CD4-positive, alpha-beta T cell treated with Interleukin-15 for 4 hours (primary cell): ENCODE results near the gene C1QL2.

Experiments used
- DNase-seq: peaks from one replicate; pipeline ENCODE4 v3.0.0-alpha.2; 2020; ENCODE audit warnings: low spot score

Gene C1QL2

DNA sequence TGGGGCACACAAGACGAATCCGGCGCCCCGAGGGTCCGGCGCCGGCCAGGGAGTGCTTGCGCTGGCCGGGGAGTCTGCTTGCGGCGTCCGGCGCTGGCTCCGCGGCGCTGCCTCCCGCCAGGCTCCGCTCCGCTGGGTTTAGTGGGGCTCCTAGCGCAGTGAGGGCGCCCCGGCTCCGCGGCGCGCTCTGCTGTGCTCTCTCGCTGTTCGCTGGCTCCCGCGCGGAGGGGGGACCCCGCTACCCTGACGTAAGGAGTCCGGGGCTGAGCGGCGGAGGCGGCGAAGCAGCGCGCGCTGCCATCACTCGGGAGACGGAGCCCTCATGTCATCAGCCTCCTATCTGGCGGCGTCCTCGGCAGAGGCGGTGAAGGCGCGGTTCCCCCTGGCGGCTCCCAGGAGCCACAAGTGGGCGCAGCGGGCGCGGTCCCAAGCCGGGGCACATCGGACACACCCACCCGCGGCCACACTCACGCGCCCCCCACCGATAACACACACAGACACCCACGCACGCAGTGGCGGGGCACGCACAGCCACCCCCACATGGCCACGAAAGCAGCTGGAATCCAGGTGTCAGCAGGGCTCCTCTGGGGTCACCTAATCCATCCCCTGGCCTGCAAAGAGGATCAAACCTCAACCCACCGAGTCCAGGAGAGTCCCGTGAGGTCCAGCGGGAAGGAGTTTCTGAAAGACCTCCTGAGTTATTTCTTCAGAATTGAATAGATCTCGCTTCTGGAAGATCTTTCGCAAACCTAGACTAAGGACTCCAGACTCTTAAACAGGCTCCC lies at the start of gene C1QL2:
Gene C1QL2, minus strand, starts transcription at position 189 of the 785 bp plus-strand sequence. CDS start 482 bp downstream, outside the sequence.
- no peak for DNase-seq

DNA sequence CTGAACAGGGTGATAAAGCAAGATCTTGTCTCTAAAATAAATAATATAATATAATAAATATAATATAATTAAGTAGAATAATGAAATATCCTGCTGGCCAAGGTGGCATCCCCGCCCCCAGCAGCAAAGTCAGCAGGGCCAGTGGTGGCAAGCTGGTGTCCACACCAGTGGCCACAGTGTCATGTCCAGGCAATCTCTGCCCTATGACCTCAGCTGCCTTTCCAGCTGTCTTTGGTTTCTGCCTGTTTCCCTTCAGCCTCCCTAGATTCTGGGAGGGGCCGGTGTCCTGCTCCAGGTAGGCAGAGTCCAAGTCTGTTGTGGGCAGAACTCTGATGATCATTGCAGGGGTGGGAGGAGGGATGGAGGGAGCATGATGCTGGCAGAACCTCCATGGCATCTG lies 48.9 kb upstream of the C1QL2 start:
- DNase-seq = no peak

DNA sequence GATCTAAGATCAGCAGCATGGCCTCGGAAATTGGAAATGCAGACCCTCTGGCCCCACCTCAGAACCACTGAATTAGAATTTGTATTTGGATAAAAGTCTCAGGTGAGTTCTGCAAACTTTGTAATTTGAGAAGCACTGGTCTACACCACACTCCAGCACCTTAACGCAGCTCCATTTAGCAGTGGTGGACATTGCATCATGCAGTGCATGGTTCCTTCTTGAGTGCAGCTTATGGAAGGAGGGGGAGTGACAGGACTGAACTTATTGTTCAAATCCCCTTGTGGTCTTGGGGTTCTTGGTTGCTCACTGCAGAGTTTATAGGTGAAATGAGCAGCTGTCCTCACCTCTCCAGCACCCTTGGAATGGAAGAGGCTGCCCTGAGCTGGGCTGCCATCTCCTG lies 47.6 kb upstream of the C1QL2 start:
- no peak for DNase-seq

DNA sequence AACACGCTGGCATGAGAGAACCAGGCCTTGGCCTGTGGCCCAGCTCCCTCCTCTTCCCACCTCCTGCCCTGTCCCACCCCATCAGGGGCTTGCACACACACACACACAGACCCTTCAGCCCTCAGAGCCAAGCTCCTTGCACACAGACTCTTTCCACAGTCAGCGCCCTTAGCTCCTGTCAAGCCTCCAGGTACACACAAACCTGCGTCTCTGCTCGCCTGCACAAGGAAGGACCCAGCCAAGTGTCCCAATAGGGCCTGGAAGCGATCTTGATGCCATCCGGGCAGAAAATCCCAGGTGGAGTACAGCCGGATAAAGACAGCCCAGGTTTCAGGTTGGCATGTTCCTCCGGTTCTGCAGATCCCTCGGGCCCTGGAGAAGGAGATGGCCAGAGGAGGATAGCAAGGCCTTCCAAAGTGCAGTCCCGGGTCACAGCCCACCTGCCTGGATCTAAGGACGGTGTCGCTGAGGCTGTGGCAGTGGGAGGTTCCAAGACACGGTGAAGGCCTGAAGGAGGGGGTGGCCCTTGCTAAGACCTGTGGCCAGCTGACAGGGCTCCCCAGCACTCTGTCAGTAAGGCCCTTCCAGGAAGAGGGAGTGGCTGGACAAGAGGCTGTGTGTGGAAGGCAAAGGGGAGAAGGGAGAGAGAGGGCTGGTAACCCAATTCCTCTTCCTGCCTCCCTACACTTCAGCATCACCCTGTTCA lies 46.6 kb upstream of the C1QL2 start:
- DNase-seq = no peak

DNA sequence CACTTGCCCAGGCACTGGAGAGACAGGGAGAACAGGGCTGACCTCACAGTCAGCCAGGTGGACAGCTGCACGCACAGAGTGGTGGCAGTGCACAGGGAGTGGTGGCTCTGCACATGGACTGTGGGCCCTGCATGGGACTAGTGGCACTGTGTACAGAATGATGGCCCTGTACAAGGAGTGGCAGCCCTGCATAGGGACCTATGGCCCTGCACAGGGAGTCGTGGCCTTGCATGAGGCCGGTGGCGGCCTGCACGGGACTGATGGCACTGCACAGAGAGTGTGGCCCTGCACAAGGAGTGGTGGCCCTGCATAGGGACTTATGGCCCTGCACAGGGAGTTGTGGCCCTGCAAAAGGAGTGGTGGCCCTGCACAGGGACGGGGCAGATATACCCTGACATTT lies 46.0 kb upstream of the C1QL2 start:
- no peak for DNase-seq

DNA sequence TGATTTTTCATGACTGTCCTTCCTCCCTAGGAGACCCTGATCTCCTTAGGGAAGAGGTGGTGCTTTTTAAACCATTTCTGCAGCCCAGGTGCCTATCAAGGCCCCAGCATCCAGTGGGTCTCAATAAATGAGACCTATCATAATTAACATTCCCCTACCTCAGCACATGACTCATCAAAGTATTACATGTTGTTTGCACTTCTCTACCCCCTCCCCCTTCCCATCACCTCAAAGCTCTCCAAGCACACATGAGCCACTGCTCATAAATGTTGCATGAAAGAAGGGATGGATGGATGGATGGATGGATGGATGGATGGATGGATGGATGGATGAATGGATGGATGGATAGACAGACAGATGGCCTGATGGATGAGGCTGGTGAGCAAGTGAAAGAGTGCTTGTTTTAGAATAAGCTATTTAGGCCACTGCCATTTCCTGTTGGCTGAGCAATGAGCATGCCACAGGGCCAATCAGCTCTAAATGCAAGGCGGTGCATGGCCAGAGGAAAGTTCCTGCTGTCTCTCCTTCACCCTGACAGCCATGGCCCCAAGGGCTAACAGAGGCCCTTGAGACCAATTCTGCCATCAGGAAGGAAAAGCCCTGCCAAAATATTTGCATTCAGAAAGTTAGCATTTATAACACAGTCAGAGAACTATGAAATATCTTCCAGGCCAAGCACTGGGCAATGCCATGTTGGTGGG lies 44.2 kb upstream of the C1QL2 start:
- no peak for DNase-seq

DNA sequence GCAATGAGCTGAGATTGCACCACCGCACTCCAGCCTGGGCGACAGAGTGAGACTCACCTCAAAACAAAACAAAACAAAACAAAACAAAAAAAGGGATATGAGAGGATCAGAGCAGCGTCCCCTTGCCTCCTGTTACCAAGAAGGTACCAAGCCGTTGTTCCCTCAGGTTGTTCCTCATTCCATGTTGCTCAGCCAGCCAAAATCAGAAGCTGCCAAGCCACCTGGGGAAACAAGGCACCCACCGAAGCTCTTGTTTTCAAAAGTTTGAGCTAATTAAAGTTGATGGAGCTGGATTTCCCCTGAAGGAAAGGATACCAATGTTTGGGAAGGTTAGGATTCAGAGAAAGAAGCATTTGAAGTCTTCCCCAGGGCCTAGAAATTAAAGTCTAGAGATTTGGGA lies 43.3 kb upstream of the C1QL2 start:
- no peak for DNase-seq

DNA sequence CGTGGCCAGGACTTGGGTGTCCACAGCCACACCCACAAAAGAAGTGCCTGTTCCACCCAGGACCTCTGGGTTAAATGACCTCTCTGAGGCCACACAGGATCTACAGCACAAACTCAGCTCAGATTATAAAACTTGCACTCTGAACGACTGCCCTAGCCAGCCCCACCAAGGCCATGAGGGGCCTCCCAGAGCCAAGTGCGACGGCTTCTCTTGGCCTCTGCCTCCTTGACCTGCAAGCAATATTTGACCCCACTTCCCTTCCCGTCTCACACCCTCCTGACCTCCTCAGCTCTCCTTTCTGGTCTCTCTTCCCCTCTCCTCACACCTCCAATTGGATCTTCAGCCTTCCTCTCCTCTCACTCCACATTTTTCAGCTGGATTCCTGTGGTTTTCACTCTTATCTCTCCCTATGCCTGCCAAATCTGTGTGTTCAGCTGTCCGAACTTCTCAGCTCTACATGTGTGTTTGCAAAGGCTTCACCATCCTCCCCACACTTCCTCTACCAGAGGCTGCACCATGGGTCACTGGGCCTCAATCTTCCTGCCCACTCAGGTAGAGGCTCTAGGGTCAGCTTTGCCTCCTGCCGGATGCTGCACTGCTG lies 39.8 kb upstream of the C1QL2 start:
- no peak for DNase-seq

DNA sequence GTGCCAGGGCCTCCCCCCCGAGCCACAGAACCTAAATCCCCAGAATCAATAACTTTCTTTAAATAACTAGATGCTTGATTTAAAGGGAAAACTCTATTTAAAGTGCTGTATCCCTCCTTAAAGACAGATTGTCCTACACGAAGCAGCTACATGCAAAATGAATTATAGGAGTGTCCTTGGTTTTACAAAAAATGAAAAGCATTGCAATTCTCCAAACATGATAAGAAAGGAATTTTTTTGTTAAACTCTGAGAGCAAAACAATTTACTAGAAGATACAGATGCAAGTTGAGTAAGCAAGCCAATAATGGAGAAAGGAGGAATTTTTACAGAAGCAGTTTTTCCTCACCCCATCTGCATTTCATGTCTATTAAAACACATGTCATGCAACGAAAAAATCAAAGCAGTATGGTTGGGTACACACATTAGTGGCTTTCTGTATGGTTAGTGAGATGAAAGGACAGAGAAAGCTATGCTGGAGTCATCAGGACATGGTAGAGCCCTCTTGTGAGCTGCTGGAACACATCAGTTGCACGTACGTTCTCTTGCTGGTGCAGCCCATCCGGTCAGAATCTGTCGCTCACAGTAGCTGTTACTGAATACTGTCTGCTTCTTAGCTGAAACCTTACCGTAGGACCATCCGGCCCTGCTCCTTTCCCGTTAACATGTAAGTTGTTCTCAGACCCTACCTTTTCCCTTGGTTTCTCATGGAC lies 39.1 kb upstream of the C1QL2 start:
- DNase-seq = no peak

DNA sequence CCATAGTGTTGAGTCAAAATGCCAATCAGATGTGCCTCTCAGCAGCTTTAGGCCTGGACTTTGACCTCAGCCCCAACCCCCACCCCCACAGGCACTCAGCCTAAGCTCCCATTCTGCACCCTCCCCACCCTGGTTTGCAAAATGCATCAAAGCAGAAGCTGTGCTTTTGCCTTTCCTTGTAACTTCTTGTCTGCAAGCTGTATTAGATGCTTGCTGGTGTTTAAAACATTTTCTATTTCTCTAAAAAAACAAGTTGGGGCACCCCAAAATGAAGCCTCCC lies 38.5 kb upstream of the C1QL2 start:
- no peak for DNase-seq

DNA sequence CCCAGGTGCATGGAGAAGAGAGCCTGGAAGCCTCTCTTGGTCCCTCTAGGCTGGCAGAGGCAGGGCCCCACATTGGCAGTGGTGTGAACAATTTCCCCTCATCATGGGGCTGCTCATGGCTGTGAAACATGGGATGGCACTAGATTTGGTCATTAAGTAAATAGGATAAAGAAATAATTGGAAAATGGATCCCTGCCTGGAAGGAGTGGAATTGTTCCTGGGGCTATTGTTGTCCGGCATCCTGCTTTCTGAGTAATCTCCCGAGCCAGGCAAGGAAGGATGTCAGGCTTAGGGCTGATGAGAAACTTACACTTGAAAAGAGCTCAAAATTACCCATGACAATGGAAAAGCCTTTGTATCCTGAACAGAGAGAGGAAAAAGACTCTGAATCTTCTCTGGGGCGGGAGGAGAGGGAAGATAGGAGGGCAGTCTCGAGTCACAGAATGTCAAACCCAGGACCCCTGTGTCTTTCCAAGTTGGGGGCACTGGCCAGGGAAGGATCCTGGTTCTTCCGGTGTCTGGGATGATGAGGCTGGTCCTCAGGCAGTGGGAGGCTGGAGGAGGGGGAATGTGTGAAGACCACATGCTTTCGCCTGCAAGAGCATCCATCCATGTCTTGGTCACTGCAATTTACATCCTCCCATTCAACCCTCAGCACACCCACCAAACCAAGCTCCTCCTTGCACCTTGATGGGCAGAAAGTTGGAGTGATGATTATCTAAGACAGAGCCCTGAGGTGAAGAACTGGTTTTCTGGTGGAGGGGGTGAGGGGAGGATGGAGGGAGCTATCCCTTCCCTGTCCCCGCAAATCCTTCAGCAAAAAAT lies 38.0 kb upstream of the C1QL2 start:
- DNase-seq = no peak

DNA sequence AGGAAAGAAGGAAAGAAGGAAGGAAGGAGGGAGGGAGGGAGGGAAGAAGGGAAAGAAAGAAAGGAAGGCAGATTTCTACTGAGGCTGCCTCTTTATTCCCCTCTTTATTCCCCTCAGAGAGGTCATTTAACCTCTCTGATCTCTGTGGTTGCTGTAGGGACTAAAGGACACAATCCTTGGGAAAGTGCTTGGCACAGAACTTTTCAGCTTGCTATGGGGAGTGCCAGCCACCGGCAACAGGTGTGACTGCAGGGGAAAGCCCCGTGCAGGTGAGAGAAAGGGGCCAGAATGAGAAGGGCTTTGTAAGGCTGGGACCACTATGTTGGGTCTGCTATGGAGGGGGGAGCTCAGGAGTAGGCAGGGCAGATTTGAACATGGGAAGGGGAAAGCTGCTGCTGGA lies 37.3 kb upstream of the C1QL2 start:
- DNase-seq = no peak

DNA sequence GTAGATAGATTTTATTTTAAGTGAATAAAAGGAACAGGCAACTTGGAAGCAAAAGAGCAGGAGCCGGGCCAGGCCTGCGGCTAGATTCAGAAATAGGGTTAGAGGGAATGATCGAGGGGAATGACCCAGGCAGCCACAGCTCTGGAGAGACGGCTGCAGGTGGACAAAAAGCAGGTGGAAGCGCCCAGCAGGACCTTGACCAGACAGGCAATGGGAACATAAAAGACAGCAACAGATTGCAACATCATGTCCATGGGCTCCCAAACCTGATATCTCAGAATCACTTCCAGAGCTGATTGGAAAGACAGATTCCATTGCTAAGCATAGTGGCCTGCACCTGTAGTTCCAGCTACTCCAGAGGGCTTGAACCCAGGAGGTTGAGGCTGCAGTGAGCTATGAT lies 36.5 kb upstream of the C1QL2 start:
- DNase-seq = no peak

DNA sequence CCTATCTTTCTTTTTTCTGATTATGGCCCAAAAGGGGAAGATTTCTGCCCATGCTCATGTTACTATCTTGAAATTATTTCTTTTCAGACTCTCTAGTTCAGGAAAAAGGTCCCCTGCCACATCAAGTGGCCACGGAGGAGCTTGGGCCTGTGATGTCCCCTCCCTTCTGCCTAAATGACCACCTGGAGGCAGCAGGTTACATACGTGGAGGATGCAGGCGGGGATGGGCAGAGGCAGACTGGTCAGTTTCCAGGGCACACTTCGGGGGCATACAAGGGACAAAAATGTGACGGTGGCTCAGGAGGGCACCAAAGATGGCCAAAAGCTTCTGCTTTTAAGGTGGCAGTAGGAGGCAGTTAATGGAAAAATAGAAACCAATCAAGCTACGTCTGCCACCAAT lies 34.3 kb upstream of the C1QL2 start:
- no peak for DNase-seq

DNA sequence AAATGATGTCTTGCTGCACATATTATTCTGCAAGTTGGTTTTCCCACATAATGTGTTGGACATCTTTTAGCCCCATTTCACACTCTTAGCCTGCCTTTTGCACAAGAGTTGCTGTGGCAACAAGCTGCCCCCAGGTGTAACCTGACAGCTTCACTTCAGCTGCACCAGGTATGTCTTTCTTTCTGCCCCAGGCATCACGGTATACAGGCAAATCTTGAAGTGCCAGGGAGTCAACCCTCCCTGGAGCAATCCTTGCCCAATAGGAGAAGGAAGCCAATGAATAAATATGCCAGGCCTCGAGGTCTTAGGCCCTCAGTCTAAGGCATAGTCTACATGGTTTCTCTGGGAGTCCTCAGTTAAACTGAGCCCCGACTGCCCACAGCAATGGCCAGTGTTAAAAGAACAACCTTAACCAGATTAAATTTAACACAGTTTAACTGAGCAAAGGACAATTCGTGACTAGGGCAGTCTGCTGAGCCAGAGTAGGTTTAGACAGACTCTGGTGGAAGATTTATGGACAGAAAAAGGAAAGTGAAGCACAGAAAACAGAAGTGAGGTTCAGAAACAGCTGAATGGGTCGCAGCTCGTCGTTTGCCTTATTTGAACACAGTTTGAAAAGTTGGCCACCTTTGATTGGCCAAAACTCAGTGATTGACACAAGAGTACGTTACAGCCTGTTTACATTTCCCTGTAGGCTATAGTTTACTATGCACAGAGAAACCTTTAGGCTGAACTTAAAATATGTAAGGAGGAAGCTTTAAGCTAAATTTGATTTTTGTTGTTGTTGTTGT lies 32.0 kb upstream of the C1QL2 start:
- no peak for DNase-seq

DNA sequence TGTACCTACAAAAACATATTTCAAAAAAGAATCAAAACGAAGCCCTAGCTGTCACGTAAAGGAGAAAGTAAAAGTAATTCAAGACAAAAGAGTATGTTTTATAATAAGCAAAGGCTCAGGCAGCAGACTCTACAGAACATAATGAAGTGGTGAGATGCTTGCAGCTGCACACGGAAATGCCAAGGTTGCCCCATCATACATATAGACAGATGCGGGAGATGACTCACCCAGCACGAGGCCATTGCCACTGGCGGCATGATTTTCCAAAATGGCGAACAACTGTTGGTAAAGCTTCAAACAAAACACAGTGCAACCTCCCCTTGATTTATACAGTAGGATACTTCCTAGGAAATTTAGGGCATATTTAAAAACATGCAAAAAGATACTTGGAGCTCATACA lies 26.0 kb upstream of the C1QL2 start:
- DNase-seq = no peak

DNA sequence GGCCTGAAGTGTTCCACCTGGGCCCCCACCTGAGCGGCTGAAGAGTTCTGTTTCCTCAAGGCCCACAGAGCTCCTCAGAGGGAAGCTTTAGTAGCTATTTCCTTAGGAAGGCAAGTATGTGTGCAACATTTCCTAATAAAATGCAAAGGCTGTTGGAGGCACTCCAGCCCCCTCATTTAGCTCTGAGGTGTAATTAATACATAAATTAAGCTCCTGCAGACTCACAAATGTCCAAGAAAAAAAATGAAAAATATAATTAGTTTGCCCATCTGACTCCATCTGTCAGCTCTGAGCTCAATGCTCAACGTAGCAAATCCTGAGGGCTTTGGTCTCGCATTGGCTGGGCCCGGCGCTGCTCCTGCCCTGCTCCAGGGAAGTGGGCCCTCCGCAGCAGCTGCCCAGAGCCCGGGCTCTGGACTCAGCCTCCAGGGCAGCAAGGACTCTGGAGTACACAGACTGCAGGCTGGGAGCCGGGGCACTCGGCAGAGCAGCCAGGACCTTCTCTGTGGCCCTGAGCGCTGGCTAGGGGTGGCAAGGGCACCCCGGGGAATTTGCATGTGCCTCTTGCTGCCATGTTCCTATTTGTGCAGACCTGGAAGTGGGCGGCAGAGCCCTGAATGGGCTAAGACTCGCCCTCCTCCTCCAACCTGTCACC lies 23.4 kb upstream of the C1QL2 start:
- no peak for DNase-seq

DNA sequence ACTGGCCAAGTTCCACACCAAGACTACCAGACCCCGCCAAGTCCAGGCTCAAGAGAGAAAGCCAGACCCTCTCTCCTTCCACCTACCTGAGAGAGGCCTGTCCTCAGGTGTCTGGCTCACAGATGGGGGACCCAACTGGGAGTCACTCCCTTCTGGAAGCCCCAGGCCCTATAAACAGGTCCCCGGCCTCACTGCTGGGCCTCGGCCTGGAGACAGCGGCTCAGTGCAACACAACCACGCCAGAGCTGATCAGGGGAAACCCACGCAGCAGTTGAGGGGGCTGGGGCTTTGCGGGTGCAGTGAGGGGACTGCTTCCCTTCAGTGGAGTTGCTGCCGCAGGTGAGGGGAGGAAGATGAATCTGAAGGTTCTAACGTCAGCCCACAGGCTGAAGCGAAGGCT lies 22.8 kb upstream of the C1QL2 start:
- no peak for DNase-seq

DNA sequence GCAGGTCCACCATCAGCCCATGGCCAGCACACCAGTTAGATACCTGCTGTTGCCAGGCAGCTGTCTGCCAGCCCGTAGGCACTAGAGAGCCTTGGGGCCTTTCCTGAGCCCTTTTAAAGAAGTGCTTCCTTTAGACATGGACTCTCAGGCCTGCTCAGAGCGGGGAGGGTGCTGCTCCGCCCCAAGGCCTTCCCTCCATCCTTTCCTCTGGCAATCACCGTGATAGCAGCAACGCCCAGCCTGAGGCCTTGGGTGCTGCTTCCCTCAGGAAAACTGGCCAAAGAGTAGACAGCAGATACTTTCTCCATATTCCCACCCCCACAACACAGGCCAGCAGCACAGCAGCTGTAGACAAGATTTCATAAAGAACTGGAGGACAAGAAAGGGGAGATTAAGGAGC lies 22.3 kb upstream of the C1QL2 start:
- DNase-seq = no peak

DNA sequence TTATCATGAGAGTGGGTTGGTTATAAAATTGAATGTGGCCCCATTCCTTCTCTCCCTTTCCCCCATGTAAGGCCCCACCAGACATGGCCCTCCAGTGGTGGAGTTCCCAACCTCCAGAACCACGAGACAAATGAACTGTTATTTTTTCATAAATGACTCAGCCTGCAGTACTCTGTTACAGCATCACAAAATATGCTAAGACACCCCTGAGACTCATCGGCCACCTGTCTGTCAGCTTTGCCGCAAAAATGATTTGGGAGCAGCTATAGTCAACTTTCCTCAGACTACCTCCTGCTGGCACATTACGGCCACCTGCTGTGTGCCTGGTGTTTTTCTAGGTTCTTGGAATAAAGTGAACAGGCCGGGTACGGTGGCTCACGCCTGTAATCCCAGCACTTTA lies 21.4 kb upstream of the C1QL2 start:
- no peak for DNase-seq
